Fibroblast of skin of right biceps (primary cell): ENCODE data around the gene SLC39A5.
"Not testable (repeated sequence)": the region's sequence is repeated elsewhere in the genome, so short reads cannot be mapped to it uniquely, and the experiment has no call there.

Experiments
- DNase-seq: peaks from one replicate; pipeline ENCODE4 v3.0.0-alpha.2; 2013

Gene SLC39A5

GRCh38 chr12:56248711-56249110 lies 18.9 kb downstream of the SLC39A5 start:
- DNase-seq = no peak

- DNase-seq = no peak
Measured at GRCh38 chr12:56252649-56253048, 22.8 kb downstream of the SLC39A5 start.

- DNase-seq = no peak
Measured at GRCh38 chr12:56253091-56253490, 23.2 kb downstream of the SLC39A5 start.

- no peak for DNase-seq
Measured at GRCh38 chr12:56255671-56256070, 25.8 kb downstream of the SLC39A5 start.

GRCh38 chr12:56256326-56256960 lies 26.6 kb downstream of the SLC39A5 start:
- DNase-seq = peak; percentile 53

- DNase-seq = no peak
Measured at GRCh38 chr12:56257071-56257470, 27.2 kb downstream of the SLC39A5 start.

- DNase-seq = peak; percentile 38
Measured at GRCh38 chr12:56257491-56258067, 27.7 kb downstream of the SLC39A5 start.

GRCh38 chr12:56258068-56258819 lies 28.4 kb downstream of the SLC39A5 start, which contains the start of gene ANKRD52:
TSS of gene ANKRD52 (minus strand) at chr12:56258384. CDS start at chr12:56258269, 115 bp downstream.
- peak; percentile 82 for DNase-seq

- DNase-seq = no peak
Measured at GRCh38 chr12:56258820-56259183, 29.0 kb downstream of the SLC39A5 start.

GRCh38 chr12:56260380-56260779 lies 30.5 kb downstream of the SLC39A5 start:
- DNase-seq = no peak

GRCh38 chr12:56260921-56261320 lies 31.1 kb downstream of the SLC39A5 start:
- DNase-seq = no peak

GRCh38 chr12:56261503-56262232 lies 31.8 kb downstream of the SLC39A5 start:
- DNase-seq = peak; percentile 89

GRCh38 chr12:56262955-56263354 lies 33.1 kb downstream of the SLC39A5 start:
- DNase-seq = not testable (repeated sequence)

- not testable (repeated sequence) for DNase-seq
Measured at GRCh38 chr12:56266068-56266692, 36.3 kb downstream of the SLC39A5 start.

- peak; percentile 85 for DNase-seq
Measured at GRCh38 chr12:56266693-56267442, 37.0 kb downstream of the SLC39A5 start, which contains the start of gene COQ10A. TSS of gene COQ10A (plus strand) at chr12:56266942. CDS start at chr12:56267119, 177 bp downstream.

- no peak for DNase-seq
Measured at GRCh38 chr12:56267443-56268071, 37.7 kb downstream of the SLC39A5 start.

GRCh38 chr12:56271031-56271430 lies 41.2 kb downstream of the SLC39A5 start:
- peak; percentile 21 for DNase-seq

- not testable (repeated sequence) for DNase-seq
Measured at GRCh38 chr12:56272468-56272867, 42.6 kb downstream of the SLC39A5 start.

GRCh38 chr12:56274299-56274698 lies 44.4 kb downstream of the SLC39A5 start:
- no peak for DNase-seq

GRCh38 chr12:56278905-56279304 lies 49.1 kb downstream of the SLC39A5 start:
- no peak for DNase-seq

GRCh38 chr12:56280849-56281248 lies 51.0 kb downstream of the SLC39A5 start:
- no peak for DNase-seq
